MM.1S (cell line): ENCODE measurements around the gene RASGEF1B.

ENCODE experiments used
- EZH2 ChIP-seq: fragments of 300-600 bp; sonication (generic); optimal IDR thresholded peaks from 2 replicates; pipeline ENCODE3; 2017; ENCODE audit warnings: low read depth, mild to moderate bottlenecking, antibody characterized with exemption, low read length, mixed read lengths
- TF ChIP-seq, protein P1 (sequence below): fragments of 300-600 bp; sonication (generic); IDR thresholded peaks from 2 replicates; pipeline ENCODE4 v1.5.1; 2016; ENCODE audit warnings: antibody characterized with exemption, low read length, mixed read lengths

- TF ChIP-seq, protein P1, sequence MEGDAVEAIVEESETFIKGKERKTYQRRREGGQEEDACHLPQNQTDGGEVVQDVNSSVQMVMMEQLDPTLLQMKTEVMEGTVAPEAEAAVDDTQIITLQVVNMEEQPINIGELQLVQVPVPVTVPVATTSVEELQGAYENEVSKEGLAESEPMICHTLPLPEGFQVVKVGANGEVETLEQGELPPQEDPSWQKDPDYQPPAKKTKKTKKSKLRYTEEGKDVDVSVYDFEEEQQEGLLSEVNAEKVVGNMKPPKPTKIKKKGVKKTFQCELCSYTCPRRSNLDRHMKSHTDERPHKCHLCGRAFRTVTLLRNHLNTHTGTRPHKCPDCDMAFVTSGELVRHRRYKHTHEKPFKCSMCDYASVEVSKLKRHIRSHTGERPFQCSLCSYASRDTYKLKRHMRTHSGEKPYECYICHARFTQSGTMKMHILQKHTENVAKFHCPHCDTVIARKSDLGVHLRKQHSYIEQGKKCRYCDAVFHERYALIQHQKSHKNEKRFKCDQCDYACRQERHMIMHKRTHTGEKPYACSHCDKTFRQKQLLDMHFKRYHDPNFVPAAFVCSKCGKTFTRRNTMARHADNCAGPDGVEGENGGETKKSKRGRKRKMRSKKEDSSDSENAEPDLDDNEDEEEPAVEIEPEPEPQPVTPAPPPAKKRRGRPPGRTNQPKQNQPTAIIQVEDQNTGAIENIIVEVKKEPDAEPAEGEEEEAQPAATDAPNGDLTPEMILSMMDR, result no peak
- TF ChIP-seq EZH2, result no peak
Observed at GRCh38 chr4:81519856-81520255, 48.1 kb upstream of the RASGEF1B start.
